ENCODE results near the gene SH3RF2. TPM values are rescaled to one million over a fixed set of nuclear protein-coding genes. Genes with fewer than 3 reads are reported as not detected.

The SH3RF2 gene
- total and polyA plus RNA-seq, 9 of the 15 experiments (the other 6 are each of a cell fraction or from before 2014, with no cell fraction given): 0.05 TPM; not detected in 8

DNA sequence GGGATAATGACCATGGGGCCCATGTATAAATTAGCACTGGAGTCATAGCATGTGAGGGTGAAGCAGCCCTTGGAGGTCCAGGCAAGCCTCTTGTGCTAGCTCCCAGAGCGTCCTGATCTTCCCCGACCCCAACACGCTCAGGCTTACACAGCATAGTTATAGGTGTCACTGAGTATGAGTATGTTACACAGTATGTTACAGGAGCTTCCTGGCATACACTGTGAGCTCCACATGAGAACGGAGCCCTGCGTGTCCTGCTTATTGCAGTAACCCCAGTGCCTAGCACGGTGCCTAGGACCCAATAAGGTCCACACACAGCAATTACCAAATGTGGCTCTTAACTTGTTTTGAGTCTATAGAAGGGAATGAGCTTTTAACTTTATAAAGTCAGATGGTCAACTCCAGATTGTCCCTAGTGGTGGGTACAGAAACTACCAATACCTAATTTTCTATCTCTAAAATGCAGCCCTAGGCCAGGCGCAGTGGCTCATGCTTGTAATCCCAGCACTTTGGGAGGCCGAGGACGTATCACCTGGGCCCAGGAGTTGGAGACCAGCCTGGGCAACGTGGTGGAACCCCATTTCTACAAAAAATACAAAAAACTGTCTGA, 104.9 kb downstream of the SH3RF2 start (continued):
- TF ChIP-seq ARID1B (IDR thresholded peaks at IDR 0.05): peak; percentile 14; the same call in 1 of the 2 replicates
- 0 out of 4 replicates have a peak, but pooled peaks of 1 of the 2 experiments have one; percentile 43 for TF ChIP-seq TEAD1 (CRISPR knock-in tag; IDR thresholded peaks at IDR 0.05)
- TF ChIP-seq STAT5A (IDR thresholded peaks at IDR 0.05; ENCODE audit: borderline replicate concordance, low read length): no peak
- no peak for TF ChIP-seq ZNF707 (CRISPR knock-in tag; conservative IDR thresholded peaks at IDR 0.05)
- TF ChIP-seq ZFP36 (IDR thresholded peaks at IDR 0.05; ENCODE audit: low read depth, low read length, partially characterized antibody): no peak
- 0 out of 2 replicates have a peak, but pooled peaks have one; percentile 40 for TF ChIP-seq ZNF232 (CRISPR knock-in tag; IDR thresholded peaks at IDR 0.05)
- TF ChIP-seq LCOR (CRISPR knock-in tag; IDR thresholded peaks at IDR 0.05): peak; percentile 48; the same call in 1 of the 2 replicates
- TF ChIP-seq, protein P1, sequence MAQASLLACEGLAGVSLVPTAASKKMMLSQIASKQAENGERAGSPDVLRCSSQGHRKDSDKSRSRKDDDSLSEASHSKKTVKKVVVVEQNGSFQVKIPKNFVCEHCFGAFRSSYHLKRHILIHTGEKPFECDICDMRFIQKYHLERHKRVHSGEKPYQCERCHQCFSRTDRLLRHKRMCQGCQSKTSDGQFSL (CRISPR knock-in tag; IDR thresholded peaks at IDR 0.05): 0 out of 2 replicates have a peak, but pooled peaks have one; percentile 19
- TF ChIP-seq, protein P1 (tag; IDR thresholded peaks at IDR 0.05): no peak
- no peak for TF ChIP-seq TFAM (CRISPR knock-in tag; conservative IDR thresholded peaks at IDR 0.05)
- TF ChIP-seq ZNF551 (CRISPR knock-in tag; IDR thresholded peaks at IDR 0.05): no peak
- TF ChIP-seq MYNN (IDR thresholded peaks at IDR 0.05): peak; percentile 70; the same call in 1 of the 2 replicates
- peak; percentile 56; the same call in 1 of the 2 replicates for TF ChIP-seq MYNN (CRISPR knock-in tag; IDR thresholded peaks at IDR 0.05)
- TF ChIP-seq CBX1 (IDR thresholded peaks at IDR 0.05; ENCODE audit: low read depth): no peak
- no peak for TF ChIP-seq SETDB1 (IDR thresholded peaks at IDR 0.05; ENCODE audit: low read length)

Data from K562 (cell line).